Measurements from ENCODE around the gene PRKAR1B. TPM values are rescaled to one million over a fixed set of nuclear protein-coding genes. Genes with fewer than 3 reads are reported as not detected.

PRKAR1B gene
- total RNA-seq, 1 experiment from 2014 or later = 14.1 TPM

GRCh38 chr7:608361-608760 is 118.7 kb downstream of the PRKAR1B start:
- DNase-seq (ENCODE audit: low read depth, low spot score) (no peak), ATAC-seq (no peak)
- Histone ChIP-seq H3K27ac (ENCODE audit: low read depth, low read length) (no peak overlapping the region), H3K9me2 (ENCODE audit: insufficient read depth) (no peaks in the 10 kb centered on the region), H3K4me1 (ENCODE audit: control insufficient read depth in 1 of 2, insufficient read depth in 2 of 2, low read length in 2 of 2) (no peaks in the 10 kb centered on the region), H3K9me3 (ENCODE audit: control insufficient read depth in 1 of 2, insufficient read depth in 1 of 2, low read depth in 1 of 2, low read length in 2 of 2) (no peaks in the 10 kb centered on the region), H3K4me3 (replicated peaks in 1 of 2; ENCODE audit: low read depth in 1 of 2, low read length in 2 of 2) (no peak overlapping the region), H3K9ac (ENCODE audit: low read length) (no peak overlapping the region), H3K79me2 (ENCODE audit: insufficient read depth, low read length) (no peaks in the 10 kb centered on the region), H2AFZ (ENCODE audit: low read depth, low read length, poor library complexity, severe bottlenecking) (no peak overlapping the region), H3K4me2 (ENCODE audit: low read length) (no peak overlapping the region), H3K36me3 (ENCODE audit: control insufficient read depth in 1 of 2, insufficient read depth in 2 of 2, low read length in 2 of 2) (no peaks in the 10 kb centered on the region), H4K20me1 (ENCODE audit: insufficient read depth) (no peaks in the 10 kb centered on the region), H3K27me3 (ENCODE audit: insufficient read depth, low read length) (no peaks in the 10 kb centered on the region)
- no TSS peak for BruUV-seq (replicated peaks)
- ChIA-PET RAD21 (ENCODE audit: low non-redundant PET in 1 of 2, low total read pairs in 2 of 2, uncharacterized antibody in 2 of 2, unreplicated experiment in 2 of 2) (no interaction called here), CTCF (no interaction called here), POLR2A (no interaction called here)
- TF ChIP-seq ATF3 (IDR thresholded peaks at IDR 0.05) = no peak
- TF ChIP-seq SIN3A (IDR thresholded peaks at IDR 0.05; ENCODE audit: low read depth) = no peak
- TF ChIP-seq EZH2phosphoT487 (IDR thresholded peaks at IDR 0.05; ENCODE audit: borderline replicate concordance) = no peak
- no peak for TF ChIP-seq ELF1 (IDR thresholded peaks at IDR 0.05; ENCODE audit: borderline replicate concordance, low read depth)
- no peak for TF ChIP-seq CEBPB (IDR thresholded peaks at IDR 0.05; ENCODE audit: low read depth)
- TF ChIP-seq SP1 (IDR thresholded peaks at IDR 0.05; ENCODE audit: low read depth) = no peak
- TF ChIP-seq EGR1 (IDR thresholded peaks at IDR 0.05; ENCODE audit: low read depth) = no peak
- TF ChIP-seq MAX (IDR thresholded peaks at IDR 0.05) = no peak
- no peak for TF ChIP-seq JUND (IDR thresholded peaks at IDR 0.05)
- TF ChIP-seq POLR2A (IDR thresholded peaks at IDR 0.05; ENCODE audit: borderline replicate concordance, extremely low read depth, insufficient read depth, insufficient read length) = no peak
- TF ChIP-seq SRF (IDR thresholded peaks at IDR 0.05; ENCODE audit: low read depth) = no peak
- TF ChIP-seq TCF7L2 (IDR thresholded peaks at IDR 0.05; ENCODE audit: borderline replicate concordance, extremely low read depth, insufficient read depth, insufficient read length) = no peak
- intact Hi-C loops (cut with micrococcal nuclease) = no loop called here

GRCh38 chr7:607938-608337 is 119.1 kb downstream of the PRKAR1B start:
- no peak for DNase-seq (ENCODE audit: low read depth, low spot score)
- Histone ChIP-seq H2AFZ (ENCODE audit: low read depth, low read length, poor library complexity, severe bottlenecking) (no peak overlapping the region), H3K36me3 (ENCODE audit: control insufficient read depth in 1 of 2, insufficient read depth in 2 of 2, low read length in 2 of 2) (no peaks in the 10 kb centered on the region), H3K9me3 (ENCODE audit: control insufficient read depth in 1 of 2, insufficient read depth in 1 of 2, low read depth in 1 of 2, low read length in 2 of 2) (no peaks in the 10 kb centered on the region), H3K27ac (ENCODE audit: low read depth, low read length) (no peak overlapping the region), H3K9me2 (ENCODE audit: insufficient read depth) (no peaks in the 10 kb centered on the region), H3K4me1 (ENCODE audit: control insufficient read depth in 1 of 2, insufficient read depth in 2 of 2, low read length in 2 of 2) (no peaks in the 10 kb centered on the region), H3K27me3 (ENCODE audit: insufficient read depth, low read length) (no peaks in the 10 kb centered on the region), H3K9ac (ENCODE audit: low read length) (no peak overlapping the region), H4K20me1 (ENCODE audit: insufficient read depth) (no peaks in the 10 kb centered on the region), H3K4me2 (ENCODE audit: low read length) (no peak overlapping the region), H3K79me2 (ENCODE audit: insufficient read depth, low read length) (no peaks in the 10 kb centered on the region), H3K4me3 (replicated peaks in 1 of 2; ENCODE audit: low read depth in 1 of 2, low read length in 2 of 2) (no peak overlapping the region)
- intact Hi-C loops (cut with micrococcal nuclease) = no loop called here
- ChIA-PET POLR2A (no interaction called here), CTCF (no interaction called here), RAD21 (ENCODE audit: low non-redundant PET in 1 of 2, low total read pairs in 2 of 2, uncharacterized antibody in 2 of 2, unreplicated experiment in 2 of 2) (no interaction called here)
- no peak for ATAC-seq
- no TSS peak for BruUV-seq (replicated peaks)
- no peak for TF ChIP-seq REST (IDR thresholded peaks at IDR 0.05; ENCODE audit: low read depth)
- no peak for TF ChIP-seq POLR2A (IDR thresholded peaks at IDR 0.05; ENCODE audit: borderline replicate concordance, extremely low read depth, insufficient read depth, insufficient read length)
- TF ChIP-seq MAX (IDR thresholded peaks at IDR 0.05) = no peak
- no peak for TF ChIP-seq SRF (IDR thresholded peaks at IDR 0.05; ENCODE audit: low read depth)
- no peak for TF ChIP-seq EGR1 (IDR thresholded peaks at IDR 0.05; ENCODE audit: low read depth)
- TF ChIP-seq CTCF (IDR thresholded peaks at IDR 0.05 in 2 of 3, conservative IDR thresholded peaks at IDR 0.05 in 1 of 3; ENCODE audit: borderline replicate concordance in 1 of 3, insufficient read depth in 1 of 3, low read depth in 2 of 3, low read length in 2 of 3) = no peak
- no peak for TF ChIP-seq POLR2AphosphoS5 (IDR thresholded peaks at IDR 0.05; ENCODE audit: low read depth, low read length)
- TF ChIP-seq SIN3A (IDR thresholded peaks at IDR 0.05; ENCODE audit: low read depth) = no peak
- TF ChIP-seq YY1 (IDR thresholded peaks at IDR 0.05; ENCODE audit: extremely low read depth, insufficient replicate concordance, low read depth, low read length) = no peak

Measured in HCT116 (cell line).